Body of pancreas (tissue), 4 donors: ENCODE data around the gene ZNF658.

Source experiments
- POLR2A ChIP-seq, 3 donors: fragments of 450-650 bp; IDR thresholded peaks; one replicate each; pipeline ENCODE4 v1.6.1; 2016; ENCODE audit warnings: antibody characterized with exemption in 3 of 3, mild to moderate bottlenecking in 2 of 3
- TF ChIP-seq, protein P1 (sequence below), 7 experiments: fragments of 450-650 bp in 4 of 7; fragments of 200-600 bp in 3 of 7; sonication (generic) in 3 of 7; IDR thresholded peaks; one replicate each; pipeline ENCODE4 v1.5.1; 2016 to 2019; ENCODE audit warnings: antibody characterized with exemption in 7 of 7

- peak; percentile 31 to 63 (median 59) for TF ChIP-seq POLR2A (IDR thresholded peaks at IDR 0.05)
- TF ChIP-seq, protein P1, sequence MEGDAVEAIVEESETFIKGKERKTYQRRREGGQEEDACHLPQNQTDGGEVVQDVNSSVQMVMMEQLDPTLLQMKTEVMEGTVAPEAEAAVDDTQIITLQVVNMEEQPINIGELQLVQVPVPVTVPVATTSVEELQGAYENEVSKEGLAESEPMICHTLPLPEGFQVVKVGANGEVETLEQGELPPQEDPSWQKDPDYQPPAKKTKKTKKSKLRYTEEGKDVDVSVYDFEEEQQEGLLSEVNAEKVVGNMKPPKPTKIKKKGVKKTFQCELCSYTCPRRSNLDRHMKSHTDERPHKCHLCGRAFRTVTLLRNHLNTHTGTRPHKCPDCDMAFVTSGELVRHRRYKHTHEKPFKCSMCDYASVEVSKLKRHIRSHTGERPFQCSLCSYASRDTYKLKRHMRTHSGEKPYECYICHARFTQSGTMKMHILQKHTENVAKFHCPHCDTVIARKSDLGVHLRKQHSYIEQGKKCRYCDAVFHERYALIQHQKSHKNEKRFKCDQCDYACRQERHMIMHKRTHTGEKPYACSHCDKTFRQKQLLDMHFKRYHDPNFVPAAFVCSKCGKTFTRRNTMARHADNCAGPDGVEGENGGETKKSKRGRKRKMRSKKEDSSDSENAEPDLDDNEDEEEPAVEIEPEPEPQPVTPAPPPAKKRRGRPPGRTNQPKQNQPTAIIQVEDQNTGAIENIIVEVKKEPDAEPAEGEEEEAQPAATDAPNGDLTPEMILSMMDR (IDR thresholded peaks at IDR 0.05), result peak in 2 of 7 experiments; percentile 7 to 22
Measured at GRCh38 chr9:66900490-66901131, at the start of gene ZNF658.
